ELR (cell line): ENCODE results near the gene RNU5B-1.

Source experiments
- DNase-seq: peaks from one replicate; pipeline ENCODE4 v3.0.0-alpha.2; 2015; ENCODE audit warnings: low read depth

Gene RNU5B-1

GRCh38 chr15:65328506-65329287 is 24.2 kb downstream of the RNU5B-1 start:
- no peak for DNase-seq

- no peak for DNase-seq
These were observed 25.0 kb downstream of the RNU5B-1 start for GRCh38 chr15:65329288-65329983.

GRCh38 chr15:65329984-65330735 is 25.7 kb downstream of the RNU5B-1 start:
- no peak for DNase-seq

- DNase-seq: no peak
These were observed 26.6 kb downstream of the RNU5B-1 start for GRCh38 chr15:65330934-65331645.

GRCh38 chr15:65331811-65332210 is 27.3 kb downstream of the RNU5B-1 start:
- no peak for DNase-seq

GRCh38 chr15:65332391-65333147 is 28.1 kb downstream of the RNU5B-1 start:
- DNase-seq: no peak

GRCh38 chr15:65333148-65333820 is 28.8 kb downstream of the RNU5B-1 start:
- no peak for DNase-seq

GRCh38 chr15:65333856-65334255 is 29.4 kb downstream of the RNU5B-1 start:
- DNase-seq: no peak

- DNase-seq: no peak
These were observed 30.2 kb downstream of the RNU5B-1 start for GRCh38 chr15:65334586-65335231.

GRCh38 chr15:65335278-65336055 is 31.0 kb downstream of the RNU5B-1 start:
- no peak for DNase-seq

- no peak for DNase-seq
These were observed 32.3 kb downstream of the RNU5B-1 start for GRCh38 chr15:65336493-65337435.

- no peak for DNase-seq
These were observed 33.1 kb downstream of the RNU5B-1 start for GRCh38 chr15:65337436-65338070.

- DNase-seq: no peak
These were observed 33.9 kb downstream of the RNU5B-1 start for GRCh38 chr15:65338366-65338765.

GRCh38 chr15:65338823-65339222 is 34.3 kb downstream of the RNU5B-1 start:
- no peak for DNase-seq

GRCh38 chr15:65339416-65339815 is 34.9 kb downstream of the RNU5B-1 start:
- DNase-seq: no peak

- no peak for DNase-seq
These were observed 35.4 kb downstream of the RNU5B-1 start for GRCh38 chr15:65339920-65340319.

GRCh38 chr15:65342493-65342892 is 38.0 kb downstream of the RNU5B-1 start:
- no peak for DNase-seq
